OCI-LY7 (cell line): Measurements from ENCODE around the gene ZNF224. TPM values are rescaled to one million over a fixed set of nuclear protein-coding genes. Genes with fewer than 3 reads are reported as not detected.

Experiments
- BruUV-seq: library from RNA; stranded (reverse); fragments of 400-500 nt; replicated peaks from 2 replicates; lab custom pipeline; 2021; lab: Mats Ljungman, UMichigan
- CTCF ChIA-PET: fragments of 300-600 bp; sonication (Branson Sonifier 250); formaldehyde crosslinking; loops from one replicate; lab custom pipeline; 2022; ENCODE audit warnings: antibody characterized with exemption; ENCODE audit not compliant: unreplicated experiment; lab: Charles Lee
- POLR2A ChIA-PET: fragments of 300-600 bp; sonication (Branson Sonifier 250); formaldehyde crosslinking; loops from one replicate; lab custom pipeline; 2022; ENCODE audit warnings: antibody characterized with exemption; lab: Charles Lee
- DNase-seq: peaks from one replicate; pipeline ENCODE4 v3.0.0-alpha.2; 2015; ENCODE audit warnings: low spot score
- H2AFZ ChIP-seq: fragments of 200-600 bp; sonication (generic), shearing (Covaris generic); 2 replicates; pipeline ENCODE4 v1.6.1; 2014; ENCODE audit warnings: mild to moderate bottlenecking, antibody characterized with exemption, low read length, moderate library complexity
- H3K27ac ChIP-seq: fragments of 200-600 bp; sonication (generic); 2 replicates; pipeline ENCODE4 v1.5.1; 2014; ENCODE audit warnings: mixed run types, low read depth, mild to moderate bottlenecking, moderate library complexity, low read length, inconsistent platforms; ENCODE audit not compliant: poor library complexity, severe bottlenecking
- H3K36me3 ChIP-seq: fragments of 200-600 bp; sonication (generic); 2 replicates; pipeline ENCODE4 v1.6.1; 2014; ENCODE audit warnings: mild to moderate bottlenecking, antibody characterized with exemption, low read length, moderate library complexity, mixed read lengths; ENCODE audit not compliant: insufficient read depth
- H3K4me1 ChIP-seq: fragments of 200-600 bp; sonication (generic); 2 replicates; pipeline ENCODE4 v1.5.1; 2014; ENCODE audit warnings: mild to moderate bottlenecking, low read length; ENCODE audit not compliant: insufficient read depth, poor library complexity, severe bottlenecking
- H3K4me2 ChIP-seq: fragments of 200-600 bp; sonication (generic); 2 replicates; pipeline ENCODE4 v1.6.1; 2014; ENCODE audit warnings: mild to moderate bottlenecking, low read length
- H3K4me3 ChIP-seq: fragments of 200-600 bp; sonication (generic); 2 replicates; pipeline ENCODE4 v1.5.1; 2014; ENCODE audit warnings: mild to moderate bottlenecking, low read depth, low read length; ENCODE audit not compliant: poor library complexity, severe bottlenecking
- H3K79me2 ChIP-seq: fragments of 200-600 bp; sonication (generic); 2 replicates; pipeline ENCODE4 v1.6.1; 2016; ENCODE audit warnings: low read depth, mild to moderate bottlenecking, low read length, moderate library complexity, mixed read lengths; ENCODE audit not compliant: insufficient read depth
- H3K9me2 ChIP-seq: fragments of 200-600 bp; sonication (generic); 2 replicates; pipeline ENCODE4 v1.6.1; 2016; ENCODE audit warnings: mild to moderate bottlenecking, low read length, mixed read lengths; ENCODE audit not compliant: insufficient read depth
- H3K9me3 ChIP-seq: fragments of 200-600 bp; sonication (generic); 2 replicates; pipeline ENCODE4 v1.6.1; 2014; ENCODE audit warnings: mild to moderate bottlenecking, mixed run types, low read length, mixed read lengths
- H4K20me1 ChIP-seq: fragments of 200-600 bp; sonication (generic); 2 replicates; pipeline ENCODE4 v1.6.1; 2014; ENCODE audit warnings: mild to moderate bottlenecking, antibody characterized with exemption, low read length, moderate library complexity, mixed read lengths; ENCODE audit not compliant: insufficient read depth
- EZH2phosphoT487 ChIP-seq: fragments of 200-600 bp; sonication (generic); IDR thresholded peaks from 2 replicates; pipeline ENCODE4 v1.6.1; 2018; ENCODE audit warnings: low read depth, borderline replicate concordance, mild to moderate bottlenecking, mixed run types, antibody characterized with exemption, low read length, moderate library complexity, mixed read lengths
- intact Hi-C: fragments of 100-400 bp; cut with micrococcal nuclease; formaldehyde crosslinking; loops from one replicate; pipeline ENCODE4 v1.10.0; 2022; ENCODE audit not compliant: unreplicated experiment
- total RNA-seq, 2 experiments: library from RNA; depleted of rRNA in 1 of 2; stranded (reverse); fragments of >200 nt in 1 of 2; shearing (Covaris generic) in 1 of 2; gene quantifications; 2 replicates each; pipeline ENCODE4 v1.2.3, GENCODE V29; 2014 to 2022
- TF ChIP-seq, protein P1 (sequence below): fragments of 200-600 bp; sonication (generic); conservative IDR thresholded peaks from 2 replicates; pipeline ENCODE4 v1.5.1; 2014; ENCODE audit warnings: mild to moderate bottlenecking, antibody characterized with exemption, low read length, moderate library complexity, mixed read lengths

Gene ZNF224
- total RNA-seq, 2 experiments from 2014 or later: 17.5 to 20.2 TPM

DNA sequence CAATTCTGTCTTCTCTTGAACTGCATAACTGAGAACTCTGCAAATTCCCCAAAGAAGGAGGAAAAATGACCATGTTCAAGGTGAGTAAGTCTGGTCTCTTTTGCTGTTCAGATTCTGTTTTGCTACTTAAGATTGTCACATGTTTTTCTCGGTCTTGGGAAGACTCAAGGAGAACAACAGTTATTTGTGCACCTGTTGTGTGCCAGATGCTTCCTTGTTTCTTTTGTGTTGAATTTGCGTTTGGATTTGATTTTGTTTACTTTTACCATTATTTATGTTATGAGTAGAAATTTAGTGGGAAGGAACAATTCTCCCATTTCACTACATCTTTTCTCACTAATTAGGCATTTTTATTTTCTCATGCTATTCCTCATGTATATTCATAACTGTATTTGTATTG is 17.8 kb upstream of the ZNF224 start:
- no peaks in the 10 kb centered on the region for H3K4me1 ChIP-seq
- no peak overlapping the region for H3K27ac ChIP-seq
- CTCF ChIA-PET: no interaction called here
- no peak overlapping the region for H3K4me3 ChIP-seq
- H3K4me2 ChIP-seq: no peak overlapping the region
- POLR2A ChIA-PET: no interaction called here
- intact Hi-C loops: no loop called here
- no peak for DNase-seq
- no TSS peak for BruUV-seq
- no peaks in the 10 kb centered on the region for H3K36me3 ChIP-seq
- H3K79me2 ChIP-seq: no peaks in the 10 kb centered on the region
- TF ChIP-seq, protein P1, sequence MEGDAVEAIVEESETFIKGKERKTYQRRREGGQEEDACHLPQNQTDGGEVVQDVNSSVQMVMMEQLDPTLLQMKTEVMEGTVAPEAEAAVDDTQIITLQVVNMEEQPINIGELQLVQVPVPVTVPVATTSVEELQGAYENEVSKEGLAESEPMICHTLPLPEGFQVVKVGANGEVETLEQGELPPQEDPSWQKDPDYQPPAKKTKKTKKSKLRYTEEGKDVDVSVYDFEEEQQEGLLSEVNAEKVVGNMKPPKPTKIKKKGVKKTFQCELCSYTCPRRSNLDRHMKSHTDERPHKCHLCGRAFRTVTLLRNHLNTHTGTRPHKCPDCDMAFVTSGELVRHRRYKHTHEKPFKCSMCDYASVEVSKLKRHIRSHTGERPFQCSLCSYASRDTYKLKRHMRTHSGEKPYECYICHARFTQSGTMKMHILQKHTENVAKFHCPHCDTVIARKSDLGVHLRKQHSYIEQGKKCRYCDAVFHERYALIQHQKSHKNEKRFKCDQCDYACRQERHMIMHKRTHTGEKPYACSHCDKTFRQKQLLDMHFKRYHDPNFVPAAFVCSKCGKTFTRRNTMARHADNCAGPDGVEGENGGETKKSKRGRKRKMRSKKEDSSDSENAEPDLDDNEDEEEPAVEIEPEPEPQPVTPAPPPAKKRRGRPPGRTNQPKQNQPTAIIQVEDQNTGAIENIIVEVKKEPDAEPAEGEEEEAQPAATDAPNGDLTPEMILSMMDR: no peak
- TF ChIP-seq EZH2phosphoT487: no peak
- no peaks in the 10 kb centered on the region for H3K9me3 ChIP-seq
- no peaks in the 10 kb centered on the region for H4K20me1 ChIP-seq
- H2AFZ ChIP-seq: no peak overlapping the region
- no peaks in the 10 kb centered on the region for H3K9me2 ChIP-seq

DNA sequence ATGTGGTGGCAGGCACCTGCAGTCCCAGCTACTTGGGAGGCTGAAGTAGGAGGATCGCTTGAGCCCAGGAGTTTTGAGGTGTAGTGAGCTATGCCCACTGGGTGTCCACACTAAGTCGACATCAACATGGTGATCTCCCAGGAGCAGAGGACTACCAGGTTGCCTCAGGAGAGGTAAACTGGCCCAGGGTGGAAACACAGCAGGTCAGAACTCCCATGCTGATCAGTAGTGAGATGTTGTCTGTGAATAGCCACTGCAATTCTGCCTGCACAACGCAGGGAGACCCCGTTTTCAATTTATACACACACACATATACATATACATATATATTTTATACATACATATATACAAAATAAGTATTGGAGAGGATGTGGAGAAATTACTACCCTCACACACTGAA is 2.1 kb upstream of the ZNF224 start:
- H3K9me2 ChIP-seq: no peaks in the 10 kb centered on the region
- CTCF ChIA-PET: no interaction called here
- H3K9me3 ChIP-seq: no peaks in the 10 kb centered on the region
- H4K20me1 ChIP-seq: no peaks in the 10 kb centered on the region
- H2AFZ ChIP-seq: no peak overlapping the region
- POLR2A ChIA-PET: no interaction called here
- peaks cover 10% of the 10 kb centered on the region for H3K36me3 ChIP-seq
- BruUV-seq: no TSS peak
- H3K79me2 ChIP-seq: peaks cover 9% of the 10 kb centered on the region; the same call in 1 of the 2 replicates
- TF ChIP-seq, protein P1: no peak
- no peak overlapping the region for H3K4me2 ChIP-seq
- no peak overlapping the region for H3K27ac ChIP-seq
- no peak for DNase-seq
- H3K4me1 ChIP-seq: peaks cover 11% of the 10 kb centered on the region
- H3K4me3 ChIP-seq: no peak overlapping the region
- intact Hi-C loops: loop anchor here (10.0 kb wide), 2 partner anchors 87 to 123 kb away; partner anchors contain the start of genes ZNF227 and ZNF230

DNA sequence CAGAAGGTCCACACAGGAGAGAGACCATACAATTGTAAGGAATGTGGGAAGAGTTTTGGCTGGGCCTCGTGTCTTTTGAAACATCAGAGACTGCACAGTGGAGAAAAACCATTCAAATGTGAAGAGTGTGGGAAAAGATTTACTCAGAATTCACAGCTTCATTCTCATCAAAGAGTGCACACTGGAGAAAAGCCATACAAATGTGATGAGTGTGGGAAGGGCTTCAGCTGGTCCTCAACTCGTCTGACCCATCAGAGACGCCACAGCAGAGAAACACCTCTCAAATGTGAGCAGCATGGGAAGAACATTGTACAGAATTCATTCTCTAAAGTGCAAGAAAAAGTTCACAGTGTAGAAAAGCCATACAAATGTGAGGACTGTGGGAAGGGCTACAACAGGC is 13.6 kb downstream of the ZNF224 start:
- ChIA-PET CTCF (no interaction called here), POLR2A (no interaction called here)
- H3K9me3 ChIP-seq: no peaks in the 10 kb centered on the region

More for the DNA sequence above, 13.6 kb downstream of the ZNF224 start:
- Histone ChIP-seq H3K36me3 (peaks cover 49% of the 10 kb centered on the region), H3K4me3 (no peak overlapping the region), H4K20me1 (no peaks in the 10 kb centered on the region), H3K79me2 (no peaks in the 10 kb centered on the region), H3K4me2 (no peak overlapping the region), H3K4me1 (peaks cover 8% of the 10 kb centered on the region), H2AFZ (no peak overlapping the region), H3K27ac (no peak overlapping the region), H3K9me2 (0 out of 2 replicates have a peak, but pooled peaks cover 3% of the 10 kb centered on the region)
- TF ChIP-seq, protein P1: no peak
- no peak for TF ChIP-seq EZH2phosphoT487
- DNase-seq: no peak
- intact Hi-C loops: loop anchor here (2.0 kb wide), 1 partner anchor 57 kb away; the partner anchor contains the start of gene ZNF226
- BruUV-seq: no TSS peak
